Measurements from ENCODE around the gene FHOD3. TPM values are rescaled to one million over a fixed set of nuclear protein-coding genes. Genes with fewer than 3 reads are reported as not detected.
A peak's percentile ranks its signal among the peaks of the same experiment; 100 is the strongest.

The FHOD3 gene
- total RNA-seq, 1 experiment from 2014 or later, result 2.9 TPM

GRCh38 chr18:36695806-36696205 lies 398.3 kb downstream of the FHOD3 start:
- intact Hi-C loops (cut with micrococcal nuclease; ENCODE audit: unreplicated experiment), result no loop called here
- H3K4me3 Mint-ChIP-seq (ENCODE audit: low read depth, unreplicated experiment), result no peak overlapping the region
- DNase-seq, result no peak
- H3K4me1 Mint-ChIP-seq (ENCODE audit: low read depth, unreplicated experiment), result no peaks in the 10 kb centered on the region
- no peaks in the 10 kb centered on the region for H3K9me3 Mint-ChIP-seq (ENCODE audit: low read depth, unreplicated experiment)
- no peak overlapping the region for H3K27ac Mint-ChIP-seq (ENCODE audit: unreplicated experiment)
- peaks cover 32% of the 10 kb centered on the region for H3K27me3 Mint-ChIP-seq (ENCODE audit: unreplicated experiment)
- CTCF ChIA-PET, result no interaction called here
- H3K36me3 Mint-ChIP-seq (ENCODE audit: insufficient read depth, unreplicated experiment), result no peaks in the 10 kb centered on the region
- TF ChIP-seq, protein P1, sequence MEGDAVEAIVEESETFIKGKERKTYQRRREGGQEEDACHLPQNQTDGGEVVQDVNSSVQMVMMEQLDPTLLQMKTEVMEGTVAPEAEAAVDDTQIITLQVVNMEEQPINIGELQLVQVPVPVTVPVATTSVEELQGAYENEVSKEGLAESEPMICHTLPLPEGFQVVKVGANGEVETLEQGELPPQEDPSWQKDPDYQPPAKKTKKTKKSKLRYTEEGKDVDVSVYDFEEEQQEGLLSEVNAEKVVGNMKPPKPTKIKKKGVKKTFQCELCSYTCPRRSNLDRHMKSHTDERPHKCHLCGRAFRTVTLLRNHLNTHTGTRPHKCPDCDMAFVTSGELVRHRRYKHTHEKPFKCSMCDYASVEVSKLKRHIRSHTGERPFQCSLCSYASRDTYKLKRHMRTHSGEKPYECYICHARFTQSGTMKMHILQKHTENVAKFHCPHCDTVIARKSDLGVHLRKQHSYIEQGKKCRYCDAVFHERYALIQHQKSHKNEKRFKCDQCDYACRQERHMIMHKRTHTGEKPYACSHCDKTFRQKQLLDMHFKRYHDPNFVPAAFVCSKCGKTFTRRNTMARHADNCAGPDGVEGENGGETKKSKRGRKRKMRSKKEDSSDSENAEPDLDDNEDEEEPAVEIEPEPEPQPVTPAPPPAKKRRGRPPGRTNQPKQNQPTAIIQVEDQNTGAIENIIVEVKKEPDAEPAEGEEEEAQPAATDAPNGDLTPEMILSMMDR (IDR thresholded peaks at IDR 0.05; ENCODE audit: unreplicated experiment), result no peak
- no TSS peak for BruUV-seq (replicated peaks)

GRCh38 chr18:36697905-36698304 lies 400.4 kb downstream of the FHOD3 start:
- intact Hi-C loops (cut with micrococcal nuclease; ENCODE audit: unreplicated experiment), result no loop called here
- Mint-ChIP-seq H3K4me1 (ENCODE audit: low read depth, unreplicated experiment) (no peaks in the 10 kb centered on the region), H3K27me3 (ENCODE audit: unreplicated experiment) (peaks cover 27% of the 10 kb centered on the region), H3K27ac (ENCODE audit: unreplicated experiment) (no peak overlapping the region), H3K9me3 (ENCODE audit: low read depth, unreplicated experiment) (no peaks in the 10 kb centered on the region), H3K4me3 (ENCODE audit: low read depth, unreplicated experiment) (no peak overlapping the region), H3K36me3 (ENCODE audit: insufficient read depth, unreplicated experiment) (no peaks in the 10 kb centered on the region)
- CTCF ChIA-PET, result no interaction called here
- peak; percentile 23 for DNase-seq
- BruUV-seq (replicated peaks), result no TSS peak
- TF ChIP-seq, protein P1 (IDR thresholded peaks at IDR 0.05; ENCODE audit: unreplicated experiment), result no peak

- no TSS peak for BruUV-seq (replicated peaks)
- TF ChIP-seq, protein P1 (IDR thresholded peaks at IDR 0.05; ENCODE audit: unreplicated experiment), result no peak
- H3K4me3 Mint-ChIP-seq (ENCODE audit: low read depth, unreplicated experiment), result no peak overlapping the region
- no peak for DNase-seq
- H3K9me3 Mint-ChIP-seq (ENCODE audit: low read depth, unreplicated experiment), result no peaks in the 10 kb centered on the region
- H3K4me1 Mint-ChIP-seq (ENCODE audit: low read depth, unreplicated experiment), result no peaks in the 10 kb centered on the region
- H3K27me3 Mint-ChIP-seq (ENCODE audit: unreplicated experiment), result peaks cover 57% of the 10 kb centered on the region
- no peaks in the 10 kb centered on the region for H3K36me3 Mint-ChIP-seq (ENCODE audit: insufficient read depth, unreplicated experiment)
- H3K27ac Mint-ChIP-seq (ENCODE audit: unreplicated experiment), result no peak overlapping the region
- CTCF ChIA-PET, result interaction anchor here (0.6 kb wide), 1 partner anchor 91 kb away, joined by 4 read pairs; no protein-coding TSS in a partner anchor
- intact Hi-C loops (cut with micrococcal nuclease; ENCODE audit: unreplicated experiment), result no loop called here
Observed at GRCh38 chr18:36700955-36701354, 403.4 kb downstream of the FHOD3 start.

DNA sequence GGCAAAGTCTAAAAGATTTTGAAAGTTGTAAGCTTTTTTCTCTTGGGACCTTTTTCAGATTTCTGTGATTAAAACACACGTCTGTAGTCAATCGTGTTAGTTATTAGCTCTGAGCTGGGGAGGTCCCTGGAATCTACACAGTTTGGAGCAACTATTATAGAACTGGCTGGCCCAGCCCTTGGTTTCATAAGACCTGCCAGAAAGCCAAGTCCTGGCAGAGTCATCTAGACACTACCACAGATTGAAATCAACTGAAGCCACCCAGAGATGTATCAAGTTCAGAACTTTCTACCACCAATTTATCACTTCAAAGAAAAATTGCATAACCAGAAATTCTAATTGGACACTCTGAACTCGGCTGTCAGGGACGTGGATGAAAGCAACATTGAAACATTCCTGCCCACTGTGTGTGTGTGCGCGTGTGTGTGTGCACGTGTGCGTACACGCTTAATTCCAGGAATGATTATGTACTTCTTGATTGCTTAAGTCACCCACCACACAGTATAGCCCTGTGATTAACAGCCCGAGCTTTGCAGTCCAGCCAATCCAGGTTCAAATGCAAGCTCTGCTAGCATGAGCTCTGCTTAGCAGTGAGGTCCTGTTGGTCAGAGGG lies 405.0 kb downstream of the FHOD3 start:
- TF ChIP-seq, protein P1 (IDR thresholded peaks at IDR 0.05; ENCODE audit: unreplicated experiment), result no peak
- no peaks in the 10 kb centered on the region for H3K36me3 Mint-ChIP-seq (ENCODE audit: insufficient read depth, unreplicated experiment)
- CTCF ChIA-PET, result no interaction called here
- intact Hi-C loops (cut with micrococcal nuclease; ENCODE audit: unreplicated experiment), result no loop called here
- BruUV-seq (replicated peaks), result no TSS peak
- no peaks in the 10 kb centered on the region for H3K4me1 Mint-ChIP-seq (ENCODE audit: low read depth, unreplicated experiment)
- H3K4me3 Mint-ChIP-seq (ENCODE audit: low read depth, unreplicated experiment), result no peak overlapping the region
- H3K9me3 Mint-ChIP-seq (ENCODE audit: low read depth, unreplicated experiment), result no peaks in the 10 kb centered on the region
- no peak overlapping the region for H3K27ac Mint-ChIP-seq (ENCODE audit: unreplicated experiment)
- H3K27me3 Mint-ChIP-seq (ENCODE audit: unreplicated experiment), result peaks cover 63% of the 10 kb centered on the region
- DNase-seq, result no peak
